Esophagus (tissue), 2 donors: Measurements from ENCODE around the gene PARD6B. TPM values are rescaled to one million over a fixed set of nuclear protein-coding genes. Genes with fewer than 3 reads are reported as not detected.
"Not testable (repeated sequence)": the region's sequence is repeated elsewhere in the genome, so short reads cannot be mapped to it uniquely, and the experiment has no call there.

ENCODE experiments used
- H3K27ac ChIP-seq, 2 donors: one replicate each; pipeline ENCODE4 v1.5.1; 2013; ENCODE audit warnings: low read depth in 2 of 2, mild to moderate bottlenecking in 2 of 2, inconsistent platforms in 1 of 2, low read length in 1 of 2, moderate library complexity in 1 of 2
- H3K27me3 ChIP-seq, 2 donors: one replicate each; pipeline ENCODE4 v1.6.1; 2013; ENCODE audit warnings: low read length in 2 of 2, control low read depth in 1 of 2, mild to moderate bottlenecking in 1 of 2; ENCODE audit not compliant: insufficient read depth in 2 of 2, control insufficient read depth in 1 of 2
- H3K36me3 ChIP-seq, 2 donors: one replicate each; pipeline ENCODE4 v1.6.1; 2013; ENCODE audit warnings: low read length in 1 of 2; ENCODE audit not compliant: control insufficient read depth in 2 of 2, insufficient read depth in 2 of 2
- H3K4me1 ChIP-seq, 2 donors: one replicate each; pipeline ENCODE4 v1.6.1; 2013; ENCODE audit warnings: low read length in 1 of 2; ENCODE audit not compliant: control insufficient read depth in 2 of 2, insufficient read depth in 2 of 2
- H3K4me3 ChIP-seq, 2 donors: one replicate each; pipeline ENCODE4 v1.5.1; 2013; ENCODE audit warnings: low read length in 2 of 2, mild to moderate bottlenecking in 2 of 2, low read depth in 1 of 2, moderate library complexity in 1 of 2
- H3K9me3 ChIP-seq, 2 donors: one replicate each; pipeline ENCODE4 v1.6.1; 2013; ENCODE audit warnings: mild to moderate bottlenecking in 2 of 2, low read depth in 1 of 2, low read length in 1 of 2, moderate library complexity in 1 of 2; ENCODE audit not compliant: control insufficient read depth in 2 of 2, insufficient read depth in 1 of 2
- WGBS, 2 donors: extraction: QIAGEN DNeasy Blood & Tissue Kit; methylation state at CpG; one replicate each; pipeline ENCODE4 v1.1.7; 2013; 5-methylcytosine and 5-hydroxymethylcytosine counted together
- polyA plus RNA-seq, 2 donors: library from polyadenylated mRNA; stranded (reverse); fragments of 200-250 nt; gene quantifications; one replicate each; pipeline ENCODE4 v1.2.3, GENCODE V29; 2013
- donor health status: healthy with polysubstance abuse.
- donor health status: Bipolar disorder and iron deficiency.

The PARD6B gene
- polyA plus RNA-seq, 2 donors = 1.6 to 6.5 TPM

DNA sequence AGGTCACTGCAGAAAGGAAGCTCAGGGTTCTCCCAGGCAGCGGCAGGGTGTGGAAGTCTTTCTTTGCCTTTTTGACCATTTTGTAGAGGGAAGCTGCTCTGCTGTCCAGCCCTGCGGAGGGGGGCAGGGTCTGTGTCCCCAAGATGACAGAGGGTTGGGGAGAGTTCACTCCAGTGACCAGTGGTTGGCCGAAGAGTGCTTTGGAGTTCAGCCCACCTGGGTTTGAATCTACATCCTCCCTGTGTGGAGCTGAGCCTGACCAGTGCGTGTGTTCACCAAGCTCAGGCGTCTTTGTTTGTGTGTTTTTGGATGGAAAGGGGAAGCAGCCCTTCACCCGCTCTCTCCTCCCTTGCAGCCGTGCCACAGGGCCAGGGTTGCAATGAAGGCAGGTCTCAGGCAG, 37.6 kb downstream of the PARD6B start:
- 64 to 69% methylated on average over 6 to 7 of the region's 7 CpGs for WGBS, 2 donors

DNA sequence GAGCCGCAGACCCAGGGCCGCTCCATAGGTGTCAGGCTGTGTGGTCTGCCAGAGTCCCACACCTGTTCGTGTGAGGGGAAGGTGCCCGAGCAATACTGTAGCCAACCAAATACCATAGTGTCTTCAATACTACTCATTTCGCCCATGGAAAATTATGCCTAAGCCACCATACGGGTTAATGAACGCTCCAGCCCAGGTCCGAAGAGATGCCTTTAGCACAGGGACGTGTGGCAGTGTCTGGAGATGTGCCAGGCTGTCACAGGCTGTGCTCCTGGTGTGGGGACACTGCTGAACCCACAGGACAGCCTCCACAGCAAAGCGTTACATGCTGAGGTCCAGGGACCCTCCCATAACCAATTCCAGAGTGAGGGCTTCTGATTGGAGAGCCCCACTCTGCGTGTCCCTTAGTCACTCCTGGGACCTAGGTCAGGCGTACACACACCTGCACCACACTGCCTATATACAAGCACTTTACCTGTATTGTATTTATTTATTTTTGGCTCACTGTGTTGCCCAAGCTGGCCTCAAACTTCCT, 38.2 kb downstream of the PARD6B start:
- not testable (repeated sequence) for H3K36me3 ChIP-seq, H3K9me3 ChIP-seq, H3K4me1 ChIP-seq, H3K4me3 ChIP-seq, H3K27me3 ChIP-seq, H3K27ac ChIP-seq
- 81 to 86% methylated on average over 8 to 10 of the region's 12 CpGs for WGBS, 2 donors

More for the DNA sequence above, 37.6 kb downstream of the PARD6B start:
- not testable (repeated sequence) for H3K27me3 ChIP-seq, H3K36me3 ChIP-seq, H3K4me1 ChIP-seq, H3K9me3 ChIP-seq, H3K4me3 ChIP-seq
- H3K27ac ChIP-seq = peak overlapping the region in 1 of 2 donors; percentile 3

DNA sequence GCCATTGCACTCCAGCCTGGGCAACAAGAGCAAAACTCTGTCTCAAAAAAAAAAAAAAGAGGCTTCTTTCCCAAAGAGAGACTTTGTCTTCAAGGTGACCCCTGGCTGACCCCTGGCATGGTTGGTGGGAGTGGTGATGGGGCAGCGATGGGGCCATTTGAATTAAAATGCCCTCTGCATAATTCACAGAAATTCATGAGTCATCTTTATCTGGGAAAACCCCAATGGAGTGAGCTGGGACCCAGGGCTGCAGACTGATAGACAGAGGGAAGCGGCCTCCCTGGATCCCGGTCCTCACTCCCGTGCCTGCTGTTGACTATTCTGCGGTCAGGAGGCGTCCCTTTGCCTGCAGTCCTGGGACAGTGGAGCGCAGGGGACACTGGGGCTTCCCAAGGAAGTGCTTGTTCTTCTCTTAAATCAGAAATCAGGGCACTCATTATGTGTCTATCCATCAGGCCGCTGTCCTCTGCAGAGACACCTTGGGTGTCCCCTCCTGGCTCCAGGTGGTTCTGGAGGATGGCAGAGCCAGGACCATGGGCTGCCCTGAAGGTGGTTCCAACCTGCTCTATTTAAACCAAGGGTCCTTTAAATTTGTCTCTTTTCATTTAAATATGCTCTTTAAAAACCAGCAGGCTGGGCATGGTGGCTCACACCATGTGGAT, 40.2 kb downstream of the PARD6B start:
- 79 to 80% methylated on average over 3 to 5 of the region's 8 CpGs for WGBS, 2 donors
- not testable (repeated sequence) for H3K4me3 ChIP-seq, H3K9me3 ChIP-seq, H3K27ac ChIP-seq, H3K36me3 ChIP-seq, H3K4me1 ChIP-seq, H3K27me3 ChIP-seq

DNA sequence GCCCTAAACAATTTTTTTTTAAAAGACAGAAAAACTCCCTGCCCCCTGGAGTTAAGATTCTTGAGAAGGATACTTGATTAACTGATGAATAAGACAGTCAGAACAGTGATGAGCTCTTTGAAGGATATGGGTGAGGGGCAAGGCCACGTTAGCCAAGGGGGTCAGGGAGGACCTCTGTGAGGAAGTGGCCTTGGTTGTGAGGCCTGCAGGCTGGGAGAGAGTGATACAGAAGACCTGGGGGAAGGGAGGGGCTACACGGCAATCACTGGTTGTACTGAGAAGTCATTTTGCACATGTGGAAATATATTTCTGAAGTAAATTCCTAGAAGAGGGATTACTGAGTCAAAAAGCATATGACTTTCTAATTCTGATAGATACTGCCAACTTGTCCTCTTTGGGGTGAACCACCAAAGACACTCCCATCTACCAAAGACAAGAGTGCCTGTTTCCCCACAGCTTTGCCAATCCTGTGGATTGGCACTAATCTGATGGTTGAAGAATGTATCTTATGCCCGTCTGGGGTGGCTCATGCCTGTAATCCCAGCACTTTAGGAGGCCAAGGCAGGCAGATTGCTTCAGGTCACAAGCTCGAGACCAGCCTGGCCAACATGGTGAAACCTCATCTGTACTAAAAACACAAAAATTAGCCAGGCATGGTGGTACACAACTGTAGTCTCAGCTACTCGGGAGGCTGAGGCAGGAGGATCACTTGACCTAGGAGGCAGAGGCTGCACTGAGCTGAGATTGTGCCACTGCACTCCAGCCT, 41.2 kb downstream of the PARD6B start:
- Histone ChIP-seq H3K4me3 (no peak overlapping the region), H3K27ac (no peak overlapping the region), H3K9me3 (no peaks in the 10 kb centered on the region), H3K36me3 (no peaks in the 10 kb centered on the region), H3K4me1 (no peaks in the 10 kb centered on the region), H3K27me3 (no peaks in the 10 kb centered on the region)
- 60 to 72% methylated on average over 5 of the region's 5 CpGs for WGBS, 2 donors

DNA sequence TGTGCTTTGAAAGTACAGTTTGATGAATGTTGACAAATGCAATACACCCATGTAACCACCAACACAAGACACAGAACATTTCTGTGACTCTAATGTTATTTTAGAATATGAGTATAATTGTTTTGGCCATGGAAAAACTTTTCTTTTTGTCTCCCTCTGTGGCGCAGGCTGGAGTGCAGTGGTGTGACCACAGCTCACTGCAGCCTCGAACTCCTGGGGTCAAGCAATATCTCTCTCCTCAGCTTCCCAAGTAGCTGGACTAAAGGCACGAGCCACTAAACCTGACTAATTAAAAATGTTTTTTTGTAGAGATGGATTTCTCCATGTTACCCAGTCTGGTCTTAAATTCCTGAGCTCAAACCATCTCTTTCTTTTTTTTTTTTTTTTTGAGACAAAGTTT, 43.1 kb downstream of the PARD6B start:
- WGBS, 2 donors = 86 to 87% methylated on average over 3 of the region's 3 CpGs
- no peaks in the 10 kb centered on the region for H3K4me1 ChIP-seq
- H3K9me3 ChIP-seq = no peaks in the 10 kb centered on the region
- no peaks in the 10 kb centered on the region for H3K36me3 ChIP-seq
- H3K27me3 ChIP-seq = no peaks in the 10 kb centered on the region
- H3K4me3 ChIP-seq = no peak overlapping the region
- H3K27ac ChIP-seq = no peak overlapping the region

DNA sequence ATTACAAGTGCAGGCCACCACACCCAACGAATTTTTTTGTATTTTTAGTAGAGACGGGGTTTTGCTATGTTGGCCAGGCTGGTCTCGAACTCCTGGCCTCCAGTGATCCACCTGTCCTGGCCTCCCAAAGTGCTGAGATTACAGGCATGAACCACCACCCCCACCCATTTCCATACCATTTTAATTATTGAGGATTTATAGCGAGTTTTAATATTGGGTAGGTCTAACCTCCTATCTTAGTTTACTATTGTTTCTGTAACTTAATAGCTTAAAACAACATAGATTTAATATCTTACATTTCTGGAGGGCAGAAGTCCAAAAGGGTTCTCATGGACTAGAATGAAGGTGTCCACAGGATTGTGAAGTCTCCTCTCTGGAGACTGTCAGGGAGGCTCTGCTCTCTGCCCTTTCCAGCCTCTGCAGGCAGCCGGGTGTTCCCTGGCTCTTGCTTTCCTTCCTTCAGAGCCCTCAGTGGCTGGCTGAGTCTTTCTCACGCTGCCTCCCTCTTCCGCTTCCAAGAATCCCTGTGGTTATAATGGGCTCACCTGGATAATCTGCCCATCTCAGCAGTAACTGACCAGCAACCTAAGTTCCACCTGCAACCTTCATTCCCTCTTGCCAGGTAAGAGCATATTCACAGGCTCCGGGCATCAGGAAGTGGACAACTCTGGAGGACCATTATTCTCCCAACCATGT, 44.9 kb downstream of the PARD6B start:
- Histone ChIP-seq H3K36me3 (no peaks in the 10 kb centered on the region), H3K27ac (no peak overlapping the region), H3K4me1 (no peaks in the 10 kb centered on the region), H3K4me3 (no peak overlapping the region), H3K27me3 (no peaks in the 10 kb centered on the region), H3K9me3 (no peaks in the 10 kb centered on the region)
- 70 to 75% methylated on average over 8 of the region's 8 CpGs for WGBS, 2 donors

DNA sequence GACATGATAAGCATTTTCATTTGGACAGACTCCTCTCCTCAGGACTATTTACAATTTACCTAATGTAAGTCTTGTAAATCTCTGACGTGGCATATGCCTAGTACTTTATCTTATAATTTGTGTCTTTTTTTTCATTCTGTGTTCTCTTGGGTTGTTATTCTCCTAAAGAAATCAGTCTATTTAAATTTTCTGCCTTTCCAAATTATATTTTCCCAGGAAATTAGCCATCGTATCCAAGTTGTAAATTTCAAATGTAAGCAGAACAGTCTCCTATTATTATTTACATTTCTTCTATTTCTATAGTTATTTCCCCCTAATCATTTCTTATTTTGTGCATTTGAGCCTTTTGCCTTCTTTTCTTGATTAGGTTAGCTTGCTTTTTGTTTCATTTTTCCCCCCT, 46.0 kb downstream of the PARD6B start:
- H3K9me3 ChIP-seq = no peaks in the 10 kb centered on the region
- no peaks in the 10 kb centered on the region for H3K4me1 ChIP-seq
- 56 to 65% methylated on average over 2 of the region's 2 CpGs for WGBS, 2 donors
- H3K36me3 ChIP-seq = no peaks in the 10 kb centered on the region
- no peak overlapping the region for H3K4me3 ChIP-seq
- H3K27ac ChIP-seq = no peak overlapping the region
- H3K27me3 ChIP-seq = no peaks in the 10 kb centered on the region

DNA sequence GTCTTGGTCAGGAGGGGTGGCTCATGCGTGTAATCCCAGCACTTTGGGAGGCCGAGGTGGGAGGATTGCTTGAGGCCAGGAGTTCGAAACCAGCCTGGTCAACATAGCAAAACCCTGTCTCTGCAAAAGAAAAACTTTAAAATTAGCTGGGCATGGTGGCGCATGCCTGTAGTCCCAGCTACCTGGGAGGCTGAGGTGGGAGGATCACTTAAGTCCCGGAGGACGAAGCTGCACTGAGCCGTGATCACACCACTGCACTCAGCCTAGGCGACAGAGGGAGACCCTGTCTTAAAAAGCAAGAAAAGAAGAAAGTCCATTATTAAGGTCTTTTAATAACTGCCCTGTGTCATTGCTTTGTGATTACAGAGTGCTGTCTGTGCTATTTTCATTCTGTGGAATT, 47.6 kb downstream of the PARD6B start:
- not testable (repeated sequence) for H3K27ac ChIP-seq, H3K27me3 ChIP-seq, H3K9me3 ChIP-seq, H3K4me3 ChIP-seq, H3K4me1 ChIP-seq, H3K36me3 ChIP-seq
- 94 to 95% methylated on average over 8 of the region's 8 CpGs for WGBS, 2 donors

DNA sequence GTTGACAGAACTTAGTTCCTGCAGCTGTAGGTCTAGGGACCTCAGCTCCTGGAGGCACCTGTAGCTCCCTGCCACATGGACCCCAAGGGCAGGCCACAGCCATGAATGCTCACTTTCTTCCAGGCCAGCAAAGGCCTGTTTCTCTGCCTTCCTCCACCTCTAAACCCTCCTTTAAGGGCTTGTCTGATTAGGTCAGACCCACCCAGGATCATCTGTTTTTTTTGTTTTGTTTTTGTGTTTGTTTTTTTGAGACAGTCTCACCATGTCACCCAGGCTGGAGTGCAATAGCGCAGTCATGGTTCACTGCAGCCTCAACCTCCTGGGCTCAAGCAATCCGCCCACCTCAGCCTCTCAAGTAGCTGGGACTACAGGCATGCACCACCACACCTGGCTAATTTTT, 52.0 kb downstream of the PARD6B start:
- H3K36me3 ChIP-seq = no peaks in the 10 kb centered on the region
- H3K9me3 ChIP-seq = no peaks in the 10 kb centered on the region
- H3K27ac ChIP-seq = no peak overlapping the region
- H3K4me3 ChIP-seq = no peak overlapping the region
- H3K27me3 ChIP-seq = no peaks in the 10 kb centered on the region
- 92 to 93% methylated on average over 2 of the region's 2 CpGs for WGBS, 2 donors
- no peaks in the 10 kb centered on the region for H3K4me1 ChIP-seq
